OCI-LY7 (cell line): Measurements from ENCODE around the gene EGFR. TPM values are rescaled to one million over a fixed set of nuclear protein-coding genes. Genes with fewer than 3 reads are reported as not detected.
"Not testable (repeated sequence)": the region's sequence is repeated elsewhere in the genome, so short reads cannot be mapped to it uniquely, and the experiment has no call there.

ENCODE experiments used
- BruUV-seq: library from RNA; stranded (reverse); fragments of 400-500 nt; replicated peaks from 2 replicates; lab custom pipeline; 2021; lab: Mats Ljungman, UMichigan
- CTCF ChIA-PET: fragments of 300-600 bp; sonication (Branson Sonifier 250); formaldehyde crosslinking; loops from one replicate; lab custom pipeline; 2022; ENCODE audit warnings: antibody characterized with exemption; ENCODE audit not compliant: unreplicated experiment; lab: Charles Lee
- POLR2A ChIA-PET: fragments of 300-600 bp; sonication (Branson Sonifier 250); formaldehyde crosslinking; loops from one replicate; lab custom pipeline; 2022; ENCODE audit warnings: antibody characterized with exemption; lab: Charles Lee
- DNase-seq: peaks from one replicate; pipeline ENCODE4 v3.0.0-alpha.2; 2015; ENCODE audit warnings: low spot score
- H2AFZ ChIP-seq: fragments of 200-600 bp; sonication (generic), shearing (Covaris generic); 2 replicates; pipeline ENCODE4 v1.6.1; 2014; ENCODE audit warnings: mild to moderate bottlenecking, antibody characterized with exemption, low read length, moderate library complexity
- H3K27ac ChIP-seq: fragments of 200-600 bp; sonication (generic); 2 replicates; pipeline ENCODE4 v1.5.1; 2014; ENCODE audit warnings: mixed run types, low read depth, mild to moderate bottlenecking, moderate library complexity, low read length, inconsistent platforms; ENCODE audit not compliant: poor library complexity, severe bottlenecking
- H3K36me3 ChIP-seq: fragments of 200-600 bp; sonication (generic); 2 replicates; pipeline ENCODE4 v1.6.1; 2014; ENCODE audit warnings: mild to moderate bottlenecking, antibody characterized with exemption, low read length, moderate library complexity, mixed read lengths; ENCODE audit not compliant: insufficient read depth
- H3K4me1 ChIP-seq: fragments of 200-600 bp; sonication (generic); 2 replicates; pipeline ENCODE4 v1.5.1; 2014; ENCODE audit warnings: mild to moderate bottlenecking, low read length; ENCODE audit not compliant: insufficient read depth, poor library complexity, severe bottlenecking
- H3K4me2 ChIP-seq: fragments of 200-600 bp; sonication (generic); 2 replicates; pipeline ENCODE4 v1.6.1; 2014; ENCODE audit warnings: mild to moderate bottlenecking, low read length
- H3K4me3 ChIP-seq: fragments of 200-600 bp; sonication (generic); 2 replicates; pipeline ENCODE4 v1.5.1; 2014; ENCODE audit warnings: mild to moderate bottlenecking, low read depth, low read length; ENCODE audit not compliant: poor library complexity, severe bottlenecking
- H3K79me2 ChIP-seq: fragments of 200-600 bp; sonication (generic); 2 replicates; pipeline ENCODE4 v1.6.1; 2016; ENCODE audit warnings: low read depth, mild to moderate bottlenecking, low read length, moderate library complexity, mixed read lengths; ENCODE audit not compliant: insufficient read depth
- H3K9me2 ChIP-seq: fragments of 200-600 bp; sonication (generic); 2 replicates; pipeline ENCODE4 v1.6.1; 2016; ENCODE audit warnings: mild to moderate bottlenecking, low read length, mixed read lengths; ENCODE audit not compliant: insufficient read depth
- H3K9me3 ChIP-seq: fragments of 200-600 bp; sonication (generic); 2 replicates; pipeline ENCODE4 v1.6.1; 2014; ENCODE audit warnings: mild to moderate bottlenecking, mixed run types, low read length, mixed read lengths
- H4K20me1 ChIP-seq: fragments of 200-600 bp; sonication (generic); 2 replicates; pipeline ENCODE4 v1.6.1; 2014; ENCODE audit warnings: mild to moderate bottlenecking, antibody characterized with exemption, low read length, moderate library complexity, mixed read lengths; ENCODE audit not compliant: insufficient read depth
- CTCF ChIP-seq: fragments of 200-600 bp; sonication (generic); conservative IDR thresholded peaks from 2 replicates; pipeline ENCODE4 v1.5.1; 2014; ENCODE audit warnings: mild to moderate bottlenecking, antibody characterized with exemption, low read length, moderate library complexity, mixed read lengths
- EZH2phosphoT487 ChIP-seq: fragments of 200-600 bp; sonication (generic); IDR thresholded peaks from 2 replicates; pipeline ENCODE4 v1.6.1; 2018; ENCODE audit warnings: low read depth, borderline replicate concordance, mild to moderate bottlenecking, mixed run types, antibody characterized with exemption, low read length, moderate library complexity, mixed read lengths
- intact Hi-C: fragments of 100-400 bp; cut with micrococcal nuclease; formaldehyde crosslinking; loops from one replicate; pipeline ENCODE4 v1.10.0; 2022; ENCODE audit not compliant: unreplicated experiment
- total RNA-seq, 2 experiments: library from RNA; depleted of rRNA in 1 of 2; stranded (reverse); fragments of >200 nt in 1 of 2; shearing (Covaris generic) in 1 of 2; gene quantifications; 2 replicates each; pipeline ENCODE4 v1.2.3, GENCODE V29; 2014 to 2022

EGFR gene
- total RNA-seq, 2 experiments from 2014 or later = 0.27 TPM; not detected in 1

GRCh38 chr7:55165176-55165861, 146.5 kb downstream of the EGFR start:
- H3K4me2 ChIP-seq = no peak overlapping the region
- H3K4me1 ChIP-seq = no peaks in the 10 kb centered on the region
- H3K9me3 ChIP-seq = no peaks in the 10 kb centered on the region
- TF ChIP-seq EZH2phosphoT487 (no peak), CTCF (no peak)
- no peaks in the 10 kb centered on the region for H3K79me2 ChIP-seq
- BruUV-seq = no TSS peak
- no peak overlapping the region for H3K4me3 ChIP-seq
- H3K27ac ChIP-seq = no peak overlapping the region
- ChIA-PET POLR2A (no interaction called here), CTCF (no interaction called here)
- no peaks in the 10 kb centered on the region for H3K36me3 ChIP-seq
- intact Hi-C loops = no loop called here
- H4K20me1 ChIP-seq = no peaks in the 10 kb centered on the region
- no peak for DNase-seq
- no peak overlapping the region for H2AFZ ChIP-seq
- H3K9me2 ChIP-seq = no peaks in the 10 kb centered on the region

DNA sequence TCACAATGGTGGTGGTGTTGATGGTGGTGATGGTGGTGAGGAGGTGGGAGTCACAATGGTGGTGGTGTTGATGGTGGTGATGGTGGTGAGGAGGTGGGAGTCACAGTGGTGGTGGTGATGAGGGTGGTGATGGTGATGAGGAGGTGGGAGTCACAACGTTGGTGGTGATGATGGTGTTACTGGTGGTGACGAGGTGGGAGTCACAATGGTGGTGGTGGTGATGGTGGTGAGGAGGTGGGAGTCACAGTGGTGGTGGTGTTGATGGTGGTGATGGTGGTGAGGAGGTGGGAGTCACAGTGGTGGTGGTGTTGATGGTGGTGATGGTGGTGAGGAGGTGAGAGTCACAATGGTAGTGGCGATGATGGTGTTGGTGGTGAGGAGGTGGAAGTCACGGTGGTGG, 148.5 kb downstream of the EGFR start:
- H3K4me1 ChIP-seq, H3K36me3 ChIP-seq, H3K27ac ChIP-seq, H3K9me2 ChIP-seq, BruUV-seq, CTCF ChIA-PET, DNase-seq, intact Hi-C loops, H3K79me2 ChIP-seq, H4K20me1 ChIP-seq, H3K4me3 ChIP-seq, H3K4me2 ChIP-seq, H3K9me3 ChIP-seq, H2AFZ ChIP-seq: not testable (repeated sequence)
- POLR2A ChIA-PET = interaction anchor here (0.6 kb wide), 1 partner anchor 355 kb away, joined by 4 read pairs; no protein-coding TSS in a partner anchor

GRCh38 chr7:55170335-55171069, 151.7 kb downstream of the EGFR start:
- no peaks in the 10 kb centered on the region for H3K36me3 ChIP-seq
- POLR2A ChIA-PET = interaction anchor here (0.7 kb wide), 1 partner anchor 745 kb away, joined by 3 read pairs; no protein-coding TSS in a partner anchor
- H3K9me2 ChIP-seq = no peaks in the 10 kb centered on the region
- CTCF ChIA-PET = no interaction called here
- H4K20me1 ChIP-seq = no peaks in the 10 kb centered on the region
- H3K79me2 ChIP-seq = no peaks in the 10 kb centered on the region
- no TSS peak for BruUV-seq
- H3K4me2 ChIP-seq = no peak overlapping the region
- no peaks in the 10 kb centered on the region for H3K4me1 ChIP-seq
- H3K4me3 ChIP-seq = no peak overlapping the region
- intact Hi-C loops = no loop called here
- H3K27ac ChIP-seq = no peak overlapping the region
- H3K9me3 ChIP-seq = no peaks in the 10 kb centered on the region
- TF ChIP-seq EZH2phosphoT487 = no peak
- TF ChIP-seq CTCF = no peak
- H2AFZ ChIP-seq = no peak overlapping the region
- DNase-seq = no peak
